GM13977 (cell line): ENCODE measurements around the gene PCDH1.
"Not testable (repeated sequence)": the region's sequence is repeated elsewhere in the genome, so short reads cannot be mapped to it uniquely, and the experiment has no call there.

Experiments
- DNase-seq: peaks from one replicate; pipeline ENCODE4 v3.0.0; 2012; ENCODE audit warnings: low spot score
- in situ Hi-C: fragments of 300-500 bp; cut with MboI; formaldehyde crosslinking; loops from one replicate; pipeline ENCODE4 v1.12.0; 2022; ENCODE audit warnings: low sequenced_read_pairs, low pct_unique_long_range_greater_than_20kb, mixed read lengths, inconsistent platforms; ENCODE audit not compliant: unreplicated experiment
- TF ChIP-seq, protein P1 (sequence below): IDR thresholded peaks from 2 replicates; pipeline ENCODE4 v1.5.1; 2012; ENCODE audit warnings: mild to moderate bottlenecking, control low read depth; ENCODE audit not compliant: insufficient read depth; ENCODE audit errors: extremely low read depth, missing control alignments

The PCDH1 gene

DNA sequence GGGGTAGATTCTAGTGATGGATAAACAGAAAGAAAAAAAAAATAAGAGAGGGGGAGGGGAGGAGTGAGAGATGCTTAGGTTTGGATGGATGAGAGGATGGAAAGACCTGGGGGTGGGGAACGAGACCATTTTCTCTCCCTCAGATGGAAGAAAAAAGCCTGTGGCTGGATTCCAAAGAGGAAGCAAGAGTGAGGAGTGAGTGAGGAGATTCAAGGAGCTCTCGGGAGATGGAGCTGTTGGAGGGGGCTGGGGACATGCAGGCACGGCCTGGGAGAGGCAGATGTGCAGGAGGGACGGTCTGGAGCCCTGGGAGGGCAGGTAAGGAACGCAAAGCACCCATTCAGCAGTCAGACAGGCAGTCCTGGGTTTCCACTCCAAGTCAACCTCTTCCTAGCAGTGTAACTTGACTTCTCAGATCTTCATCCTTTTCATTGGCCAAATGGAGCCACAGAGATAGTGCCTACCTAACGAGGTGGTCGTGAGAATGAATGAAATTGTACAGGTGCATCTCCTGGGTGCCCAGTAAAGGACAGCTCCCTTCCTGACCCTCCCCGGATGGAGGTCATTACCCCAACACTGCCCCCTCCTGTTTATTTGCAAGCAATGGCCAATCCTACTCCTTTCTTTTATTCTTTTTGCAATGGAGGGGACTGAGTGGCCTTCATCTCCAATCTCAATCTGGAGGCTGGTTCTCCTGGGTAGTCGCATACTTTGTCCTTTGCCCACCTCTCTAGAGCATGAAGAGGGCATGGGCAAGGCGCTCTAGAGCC lies 52.2 kb downstream of the PCDH1 start:
- TF ChIP-seq, protein P1, sequence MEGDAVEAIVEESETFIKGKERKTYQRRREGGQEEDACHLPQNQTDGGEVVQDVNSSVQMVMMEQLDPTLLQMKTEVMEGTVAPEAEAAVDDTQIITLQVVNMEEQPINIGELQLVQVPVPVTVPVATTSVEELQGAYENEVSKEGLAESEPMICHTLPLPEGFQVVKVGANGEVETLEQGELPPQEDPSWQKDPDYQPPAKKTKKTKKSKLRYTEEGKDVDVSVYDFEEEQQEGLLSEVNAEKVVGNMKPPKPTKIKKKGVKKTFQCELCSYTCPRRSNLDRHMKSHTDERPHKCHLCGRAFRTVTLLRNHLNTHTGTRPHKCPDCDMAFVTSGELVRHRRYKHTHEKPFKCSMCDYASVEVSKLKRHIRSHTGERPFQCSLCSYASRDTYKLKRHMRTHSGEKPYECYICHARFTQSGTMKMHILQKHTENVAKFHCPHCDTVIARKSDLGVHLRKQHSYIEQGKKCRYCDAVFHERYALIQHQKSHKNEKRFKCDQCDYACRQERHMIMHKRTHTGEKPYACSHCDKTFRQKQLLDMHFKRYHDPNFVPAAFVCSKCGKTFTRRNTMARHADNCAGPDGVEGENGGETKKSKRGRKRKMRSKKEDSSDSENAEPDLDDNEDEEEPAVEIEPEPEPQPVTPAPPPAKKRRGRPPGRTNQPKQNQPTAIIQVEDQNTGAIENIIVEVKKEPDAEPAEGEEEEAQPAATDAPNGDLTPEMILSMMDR = peak; percentile 49
- DNase-seq = peak; percentile 56

DNA sequence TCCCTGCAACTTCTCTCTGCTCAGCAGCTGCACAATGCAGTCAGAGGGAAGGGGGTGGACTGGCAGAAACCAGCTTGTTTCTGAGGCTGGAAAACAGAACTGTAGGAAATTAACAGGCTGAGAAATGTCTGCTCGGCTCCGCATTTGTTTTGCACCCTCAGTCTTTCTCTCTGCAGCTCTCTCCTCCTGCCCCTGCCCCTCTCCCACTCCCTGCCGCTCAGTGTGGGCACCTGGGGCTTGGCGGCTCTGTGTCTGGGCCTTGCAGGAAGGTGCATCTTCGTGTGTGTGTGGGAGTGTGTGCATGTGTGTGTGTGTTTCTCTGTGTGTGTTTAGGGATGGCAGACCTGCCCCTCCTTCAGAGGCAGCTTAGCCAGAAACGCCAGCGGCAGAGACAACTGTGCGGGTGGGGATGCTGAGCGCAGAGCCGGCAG lies 53.0 kb downstream of the PCDH1 start:
- TF ChIP-seq, protein P1 = no peak
- no peak for DNase-seq
- in situ Hi-C loops = no loop called here

More for the DNA sequence above, 52.2 kb downstream of the PCDH1 start:
- in situ Hi-C loops = no loop called here

DNA sequence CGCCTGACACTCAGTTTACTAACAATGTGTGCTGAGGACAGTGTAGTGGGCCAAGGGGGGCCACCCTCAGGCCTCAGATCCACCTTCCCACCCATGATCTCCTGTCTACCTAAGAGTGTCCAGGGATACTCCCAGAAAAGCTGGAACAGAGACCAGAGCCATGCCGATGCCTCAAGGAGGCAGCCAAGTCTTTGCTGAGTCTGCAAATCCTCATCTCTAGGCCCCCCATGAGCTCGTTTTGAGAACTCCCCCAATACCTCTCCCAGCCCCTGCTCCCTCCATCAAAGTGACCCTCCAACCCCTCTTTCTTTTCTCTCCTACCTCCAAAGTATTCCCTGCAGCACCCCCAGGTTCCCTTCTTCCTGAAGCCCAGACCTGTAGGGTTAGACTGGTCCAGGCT lies 53.5 kb downstream of the PCDH1 start:
- TF ChIP-seq, protein P1 = no peak
- DNase-seq = no peak
- in situ Hi-C loops = no loop called here

DNA sequence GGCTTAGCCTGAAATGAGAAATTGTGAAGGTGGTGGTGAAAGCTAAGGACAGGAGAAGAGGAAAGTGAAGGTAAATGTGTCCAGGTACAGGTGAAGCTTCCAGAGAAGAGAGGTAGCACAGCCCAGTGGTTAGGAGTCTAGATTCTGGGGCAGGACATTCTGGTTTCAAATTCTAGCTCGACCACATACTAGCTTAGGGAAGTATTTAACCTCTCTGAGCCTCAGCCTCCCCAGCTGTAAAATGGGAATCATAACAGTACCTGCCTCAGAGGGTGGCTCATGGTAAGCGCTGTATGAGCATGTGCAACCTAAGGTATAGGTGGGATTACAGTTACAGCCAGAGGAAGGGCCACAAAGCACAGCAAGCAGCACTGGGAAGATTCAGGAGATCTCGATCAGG lies 55.2 kb downstream of the PCDH1 start:
- TF ChIP-seq, protein P1 = no peak
- in situ Hi-C loops = no loop called here

DNA sequence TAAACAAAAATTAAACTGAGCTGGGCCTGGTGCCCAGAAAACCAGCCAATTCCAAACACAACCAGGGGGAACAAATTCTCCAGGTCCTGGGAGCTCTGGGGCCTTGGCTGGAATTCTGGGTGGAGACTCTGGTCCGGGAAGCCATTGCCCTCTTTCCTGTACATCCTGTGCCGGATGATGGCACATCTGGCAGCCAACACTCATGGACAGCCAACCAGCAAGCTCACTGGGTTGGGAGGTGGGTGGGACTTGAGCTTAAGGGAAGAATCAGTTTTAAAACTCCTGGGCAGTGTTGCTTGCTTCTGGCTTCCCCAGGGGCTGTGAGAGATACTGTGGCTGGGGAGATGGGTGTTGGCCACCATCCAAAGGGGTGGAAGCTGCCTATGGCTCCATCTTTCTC lies 56.1 kb downstream of the PCDH1 start:
- in situ Hi-C loops = no loop called here
- TF ChIP-seq, protein P1 = no peak
- no peak for DNase-seq

More for the DNA sequence above, 55.2 kb downstream of the PCDH1 start:
- no peak for DNase-seq

DNA sequence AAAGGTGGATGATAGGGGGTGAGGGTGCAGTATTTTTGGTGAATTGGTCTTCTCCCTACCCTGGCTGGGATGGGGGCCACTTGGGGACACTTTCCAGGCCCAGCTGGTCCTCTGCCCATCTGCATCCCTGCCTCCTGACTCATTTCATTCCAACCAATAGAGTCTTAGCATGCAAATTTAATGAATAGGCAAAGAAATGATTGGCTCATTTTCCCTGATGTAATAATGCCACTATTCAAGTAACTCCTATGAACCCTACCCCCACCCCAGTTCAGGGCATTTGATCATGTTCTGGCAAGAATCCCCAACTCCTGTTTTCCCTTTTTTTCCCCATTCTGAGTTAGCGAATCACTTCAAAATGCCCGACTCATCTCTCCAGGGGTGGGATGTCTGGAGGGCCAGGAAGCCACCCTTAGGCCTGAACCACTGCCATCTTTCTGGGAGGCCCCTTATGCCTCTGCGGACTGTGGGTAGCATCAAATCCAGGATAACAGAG lies 56.7 kb downstream of the PCDH1 start:
- TF ChIP-seq, protein P1 = no peak
- DNase-seq = no peak
- in situ Hi-C loops = no loop called here

DNA sequence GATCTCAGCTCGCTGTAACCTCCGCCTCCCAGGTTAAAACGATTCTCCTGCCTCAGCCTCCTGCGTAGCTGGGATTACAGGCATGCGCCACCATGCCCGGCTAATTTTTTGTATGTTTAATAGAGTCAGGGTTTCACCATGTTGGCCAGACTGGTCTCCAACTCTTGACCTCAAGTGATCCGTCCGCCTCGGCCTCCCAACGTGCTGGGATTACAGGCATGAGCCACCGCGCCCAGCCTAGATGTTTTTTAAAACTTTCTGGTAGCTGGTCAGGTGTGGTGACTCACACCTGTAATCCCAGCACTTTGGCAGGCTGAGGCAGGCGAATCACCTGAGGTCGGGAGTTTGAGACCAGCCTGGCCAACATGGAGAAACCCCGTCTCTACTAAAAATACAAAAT lies 57.5 kb downstream of the PCDH1 start:
- DNase-seq, in situ Hi-C loops: not testable (repeated sequence)
